GM12878 (cell line): ENCODE results near the gene VN1R5.

ENCODE experiments used
- CTCF ChIP-seq, 3 experiments: IDR thresholded peaks in 2 of 3; conservative IDR thresholded peaks in 1 of 3; 2 replicates each; pipeline ENCODE4 v1.5.1; 2011; ENCODE audit warnings: low read depth in 3 of 3, low read length in 3 of 3, mild to moderate bottlenecking in 3 of 3, control low read depth in 2 of 3, moderate library complexity in 2 of 3, inconsistent platforms in 1 of 3, mixed read lengths in 1 of 3; ENCODE audit not compliant: control insufficient read depth in 2 of 3, insufficient read depth in 1 of 3; ENCODE audit errors: extremely low read depth in 1 of 3
- DPF2 ChIP-seq: fragments of 450-650 bp; IDR thresholded peaks from 2 replicates; pipeline ENCODE4 v1.6.1; 2017; ENCODE audit warnings: mild to moderate bottlenecking
- ETV6 ChIP-seq, 2 experiments: fragments of 450-650 bp in 1 of 2; IDR thresholded peaks in 1 of 2; conservative IDR thresholded peaks in 1 of 2; 2 replicates each; pipeline ENCODE4 v1.6.1; 2014; ENCODE audit warnings: antibody characterized with exemption in 1 of 2, borderline replicate concordance in 1 of 2, low read depth in 1 of 2, mild to moderate bottlenecking in 1 of 2, moderate library complexity in 1 of 2
- EZH2 ChIP-seq: IDR thresholded peaks from 2 replicates; pipeline ENCODE4 v1.6.1; 2012; ENCODE audit warnings: low read depth, mild to moderate bottlenecking, control low read depth, inconsistent platforms, low read length, borderline replicate concordance; ENCODE audit not compliant: control insufficient read depth
- FOXM1 ChIP-seq: IDR thresholded peaks from 2 replicates; pipeline ENCODE4 v1.6.1; 2012; ENCODE audit warnings: low read depth, mild to moderate bottlenecking, inconsistent platforms, low read length, moderate library complexity
- JUND ChIP-seq: IDR thresholded peaks from 2 replicates; pipeline ENCODE4 v1.6.1; 2012; ENCODE audit warnings: low read depth, mild to moderate bottlenecking, low read length, improper control_type of control experiment, moderate library complexity
- NFYB ChIP-seq: IDR thresholded peaks from 2 replicates; pipeline ENCODE4 v1.6.1; 2011; ENCODE audit warnings: low read depth, mild to moderate bottlenecking, low read length, improper control_type of control experiment, moderate library complexity; ENCODE audit not compliant: insufficient read depth
- PBX3 ChIP-seq: IDR thresholded peaks from 2 replicates; pipeline ENCODE4 v1.6.1; 2011; ENCODE audit warnings: mild to moderate bottlenecking, low read depth, low read length, moderate library complexity; ENCODE audit not compliant: insufficient replicate concordance

- TF ChIP-seq CTCF (IDR thresholded peaks at IDR 0.05 in 2 of 3, conservative IDR thresholded peaks at IDR 0.05 in 1 of 3; ENCODE audit: control insufficient read depth in 2 of 3, extremely low read depth in 1 of 3, insufficient read depth in 1 of 3, low read depth in 3 of 3, low read length in 3 of 3) = no peak
- no peak for TF ChIP-seq FOXM1
- no peak for TF ChIP-seq JUND
- TF ChIP-seq DPF2 = no peak
- no peak for TF ChIP-seq EZH2
- TF ChIP-seq NFYB = no peak
- TF ChIP-seq PBX3 = no peak
- TF ChIP-seq ETV6 (conservative IDR thresholded peaks at IDR 0.05 in 1 of 2, IDR thresholded peaks at IDR 0.05 in 1 of 2; ENCODE audit: borderline replicate concordance in 1 of 2, low read depth in 1 of 2) = no peak
Measured at GRCh38 chr1:247246325-247247115, 9.4 kb upstream of the VN1R5 start.
